CD4-positive, CD25-positive, alpha-beta regulatory T cell (primary cell): Measurements from ENCODE around the gene WDR47. TPM values are rescaled to one million over a fixed set of nuclear protein-coding genes. Genes with fewer than 3 reads are reported as not detected.
A peak's percentile ranks its signal among the peaks of the same experiment; 100 is the strongest.
"Not testable (repeated sequence)": the region's sequence is repeated elsewhere in the genome, so short reads cannot be mapped to it uniquely, and the experiment has no call there.

Source experiments
- ATAC-seq, 2 donors: fragments of 150-1000 bp; cut with Tn5 transposase; one replicate each; pipeline ENCODE4 v1.10.0; 2021; ENCODE audit warnings: low read depth in 2 of 2, moderate number of reproducible peaks in 2 of 2, moderate library complexity in 1 of 2
- DNase-seq, 3 donors: peaks; one replicate each; pipeline versions ENCODE4 v3.0.0 to v3.0.0-alpha.2; 2012 to 2022; ENCODE audit warnings: mixed read lengths in 1 of 3
- H3K27ac ChIP-seq: one replicate; pipeline ENCODE4 v1.7.0; 2013; ENCODE audit warnings: mild to moderate bottlenecking, low read length; ENCODE audit not compliant: insufficient read depth, poor library complexity, severe bottlenecking
- H3K27me3 ChIP-seq: one replicate; pipeline ENCODE4 v1.7.0; 2013; ENCODE audit warnings: low read length; ENCODE audit not compliant: control insufficient read depth, insufficient read depth
- H3K36me3 ChIP-seq: one replicate; pipeline ENCODE4 v1.7.0; 2013; ENCODE audit warnings: mild to moderate bottlenecking, low read length, moderate library complexity; ENCODE audit not compliant: control insufficient read depth, insufficient read depth
- H3K4me1 ChIP-seq: 2 replicates; pipeline ENCODE4 v1.7.0; 2013; ENCODE audit warnings: mild to moderate bottlenecking, low read length; ENCODE audit not compliant: insufficient read depth, control insufficient read depth, poor library complexity, severe bottlenecking
- H3K4me3 ChIP-seq: one replicate; pipeline ENCODE4 v1.7.0; 2013; ENCODE audit warnings: low read depth, mild to moderate bottlenecking, low read length, moderate library complexity
- H3K9me3 ChIP-seq, 2 experiments: 1 replicate in 1 of 2; 2 replicates in 1 of 2; pipeline ENCODE4 v1.7.0; 2013; ENCODE audit warnings: low read length in 2 of 2, mild to moderate bottlenecking in 1 of 2, moderate library complexity in 1 of 2; ENCODE audit not compliant: control insufficient read depth in 2 of 2
- H3K27ac Mint-ChIP-seq, 3 donors: one replicate each; pipeline ENCODE4 v1.8.0; 2020 to 2022; ENCODE audit warnings: mild to moderate bottlenecking in 3 of 3, mixed read lengths in 3 of 3, moderate library complexity in 2 of 3
- H3K27me3 Mint-ChIP-seq: one replicate; pipeline ENCODE4 v1.8.0; 2022; ENCODE audit warnings: mild to moderate bottlenecking, mixed read lengths
- H3K36me3 Mint-ChIP-seq: one replicate; pipeline ENCODE4 v1.8.0; 2020; ENCODE audit warnings: mixed read lengths
- H3K4me1 Mint-ChIP-seq, 4 donors: one replicate each; pipeline ENCODE4 v1.8.0; 2020 to 2022; ENCODE audit warnings: mixed read lengths in 4 of 4, mild to moderate bottlenecking in 1 of 4
- H3K4me3 Mint-ChIP-seq, 4 donors: one replicate each; pipeline ENCODE4 v1.8.0; 2020 to 2022; ENCODE audit warnings: mild to moderate bottlenecking in 4 of 4, mixed read lengths in 4 of 4, moderate library complexity in 3 of 4
- H3K9me3 Mint-ChIP-seq, 7 donors: one replicate each; pipeline ENCODE4 v1.8.0; 2020 to 2022; ENCODE audit warnings: mixed read lengths in 7 of 7, mild to moderate bottlenecking in 3 of 7, moderate library complexity in 2 of 7
- polyA plus RNA-seq, 4 donors: library from polyadenylated mRNA; unstranded; fragments of 300-500 nt; fragmentation: Illumina TruSeq; gene quantifications; one replicate each; pipeline ENCODE4 v1.2.3, GENCODE V29; 2021
- total RNA-seq: library from RNA; stranded (reverse); gene quantifications from one replicate; pipeline ENCODE4 v1.2.3, GENCODE V29; 2022

The WDR47 gene
- total and polyA plus RNA-seq, 5 donors from 2014 or later: 5.3 to 15.6 (median 6.4) TPM

- H3K27me3 Mint-ChIP-seq: no peaks in the 10 kb centered on the region
- Histone ChIP-seq H3K36me3 (peaks cover 76% of the 10 kb centered on the region), H3K27me3 (no peaks in the 10 kb centered on the region), H3K9me3 (no peaks in the 10 kb centered on the region), H3K27ac (no peak overlapping the region), H3K4me3 (no peak overlapping the region), H3K4me1 (no peaks in the 10 kb centered on the region)
- no peak for ATAC-seq
- H3K4me3 Mint-ChIP-seq: no peak overlapping the region
- H3K9me3 Mint-ChIP-seq: no peaks in the 10 kb centered on the region
- H3K4me1 Mint-ChIP-seq: peaks cover 0 to 11% (median 0%) of the 10 kb centered on the region in 4 donors
- peak overlapping the region in 2 of 3 donors; percentile 33 to 77 for H3K27ac Mint-ChIP-seq
- H3K36me3 Mint-ChIP-seq: peaks cover 48% of the 10 kb centered on the region
- no peak for DNase-seq
Measured at GRCh38 chr1:108936170-108936569, 105.7 kb downstream of the WDR47 start.

DNA sequence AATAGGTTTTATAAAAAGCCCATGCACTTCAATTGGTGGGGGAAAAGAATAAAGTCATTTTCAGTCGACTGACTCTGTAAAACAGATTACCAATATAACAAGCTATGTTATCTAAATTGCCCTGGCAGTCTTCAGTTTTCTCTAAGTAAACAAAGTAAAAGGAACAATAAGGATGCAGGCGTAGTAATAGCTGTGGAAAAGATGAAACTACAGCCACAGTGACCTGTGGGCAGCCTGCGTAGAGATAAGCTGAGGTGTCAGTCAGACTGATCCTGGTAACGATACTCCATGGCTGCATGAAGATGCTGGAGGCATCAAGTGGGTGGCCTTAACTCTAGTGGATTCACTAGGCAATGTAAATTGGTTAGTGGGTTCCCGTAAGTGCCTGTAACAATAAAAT, 108.0 kb downstream of the WDR47 start:
- no peak for ATAC-seq
- H3K36me3 ChIP-seq: peaks cover 88% of the 10 kb centered on the region

GRCh38 chr1:108927565-108927964, 114.3 kb downstream of the WDR47 start:
- H3K4me3 Mint-ChIP-seq, H3K27me3 ChIP-seq, ATAC-seq, H3K4me1 Mint-ChIP-seq, H3K27ac Mint-ChIP-seq, H3K4me3 ChIP-seq, H3K9me3 ChIP-seq, H3K27ac ChIP-seq, DNase-seq, H3K27me3 Mint-ChIP-seq, H3K4me1 ChIP-seq, H3K9me3 Mint-ChIP-seq: not testable (repeated sequence)
- peaks cover 23% of the 10 kb centered on the region for H3K36me3 Mint-ChIP-seq
- H3K36me3 ChIP-seq: peaks cover 71% of the 10 kb centered on the region

More for the DNA sequence above, 108.0 kb downstream of the WDR47 start:
- no peaks in the 10 kb centered on the region for H3K4me1 ChIP-seq
- Mint-ChIP-seq H3K27me3 (no peaks in the 10 kb centered on the region), H3K36me3 (peaks cover 55% of the 10 kb centered on the region), H3K27ac (no peak overlapping the region), H3K4me1 (peaks cover 0 to 6% (median 0%) of the 10 kb centered on the region in 4 donors), H3K4me3 (no peak overlapping the region), H3K9me3 (no peaks in the 10 kb centered on the region)
- H3K27me3 ChIP-seq: no peaks in the 10 kb centered on the region
- no peaks in the 10 kb centered on the region for H3K9me3 ChIP-seq
- no peak for DNase-seq
- H3K27ac ChIP-seq: no peak overlapping the region
- no peak overlapping the region for H3K4me3 ChIP-seq

- no peak for ATAC-seq
- H3K36me3 ChIP-seq: peaks cover 55% of the 10 kb centered on the region
- Mint-ChIP-seq H3K4me1 (peaks cover 0 to 2% (median under 1%) of the 10 kb centered on the region in 4 donors), H3K9me3 (no peaks in the 10 kb centered on the region), H3K27ac (no peak overlapping the region), H3K27me3 (no peaks in the 10 kb centered on the region), H3K36me3 (peaks cover 21% of the 10 kb centered on the region), H3K4me3 (no peak overlapping the region)
- no peak overlapping the region for H3K27ac ChIP-seq
- no peaks in the 10 kb centered on the region for H3K9me3 ChIP-seq
- DNase-seq: peak in 1 of 3 donors; percentile 21
- H3K27me3 ChIP-seq: no peaks in the 10 kb centered on the region
- H3K4me3 ChIP-seq: no peak overlapping the region
- H3K4me1 ChIP-seq: no peaks in the 10 kb centered on the region
Measured at GRCh38 chr1:108925920-108926319, 116.0 kb downstream of the WDR47 start.

Other genes starting within 250 kb of the WDR47 start
- gene AKNAD1, start 185.0 kb downstream of the WDR47 start, total RNA-seq: not detected
- not detected for gene AKNAD1, start 185.0 kb downstream of the WDR47 start, polyA plus RNA-seq
- 4.7 TPM for gene GPSM2, start 165.1 kb downstream of the WDR47 start, total RNA-seq
- 1 to 10 TPM; 2.2 to 5.4 (median 2.7) TPM for gene GPSM2, start 165.1 kb downstream of the WDR47 start, polyA plus RNA-seq
- 19.7 TPM for gene CLCC1, start 78.6 kb downstream of the WDR47 start, total RNA-seq
- 10 to 100 TPM; 12.3 to 15.4 (median 13.4) TPM for gene CLCC1, start 78.6 kb downstream of the WDR47 start, polyA plus RNA-seq
- gene TAF13, start 33.9 kb upstream of the WDR47 start, total RNA-seq: 31.3 TPM
- 1 to 10 TPM in 2 of 4 donors, under 1 TPM in 2; 0.89 to 2.6 (median 1.5) TPM for gene TAF13, start 33.9 kb upstream of the WDR47 start, polyA plus RNA-seq
- 69.7 TPM for gene TMEM167B, start 48.7 kb upstream of the WDR47 start, total RNA-seq
- 10 to 100 TPM; 29.3 to 47.9 (median 36.1) TPM for gene TMEM167B, start 48.7 kb upstream of the WDR47 start, polyA plus RNA-seq
- 19.5 TPM for gene ELAPOR1, start 72.0 kb upstream of the WDR47 start, total RNA-seq
- 10 to 100 TPM in 3 of 4 donors, 1 to 10 TPM in 1; 9.8 to 17.9 (median 15.6) TPM for gene ELAPOR1, start 72.0 kb upstream of the WDR47 start, polyA plus RNA-seq
- 117 TPM for gene SARS1, start 171.8 kb upstream of the WDR47 start, total RNA-seq
- gene SARS1, start 171.8 kb upstream of the WDR47 start, polyA plus RNA-seq: 100 to 1,000 TPM; 156 to 173 (median 170) TPM
- 2.5 TPM for gene CELSR2, start 207.4 kb upstream of the WDR47 start, total RNA-seq
- gene CELSR2, start 207.4 kb upstream of the WDR47 start, polyA plus RNA-seq: under 1 TPM; 0.02 to 0.24 (median 0.11) TPM
- 0.74 TPM for gene PSRC1, start 241.0 kb upstream of the WDR47 start, total RNA-seq
- gene PSRC1, start 241.0 kb upstream of the WDR47 start, polyA plus RNA-seq: 1 to 10 TPM in 1 of 4 donors, under 1 TPM in 3; 0.14 to 1.0 (median 0.38) TPM